H9 (cell line): Measurements from ENCODE around the gene IQSEC1. TPM values are rescaled to one million over a fixed set of nuclear protein-coding genes. Genes with fewer than 3 reads are reported as not detected.

Source experiments
- DNase-seq: peaks from one replicate; pipeline ENCODE4 v3.0.0-alpha.2; 2017
- H2AFZ ChIP-seq: one replicate; pipeline ENCODE4 v1.6.1; 2013; ENCODE audit warnings: mild to moderate bottlenecking, low read length, control low read depth, moderate library complexity
- H2AK5ac ChIP-seq: 2 replicates; pipeline ENCODE4 v1.6.1; 2013; ENCODE audit warnings: low read length, control low read depth, mixed read lengths; ENCODE audit not compliant: insufficient read length
- H2BK120ac ChIP-seq: one replicate; pipeline ENCODE4 v1.6.1; 2013; ENCODE audit warnings: low read depth, mild to moderate bottlenecking, low read length, control low read depth, inconsistent platforms; ENCODE audit not compliant: poor library complexity, severe bottlenecking
- H2BK12ac ChIP-seq: 2 replicates; pipeline ENCODE4 v1.6.1; 2013; ENCODE audit warnings: low read length, control low read depth, mixed read lengths, low read depth; ENCODE audit not compliant: insufficient read length
- H2BK15ac ChIP-seq: 2 replicates; pipeline ENCODE4 v1.6.1; 2013; ENCODE audit warnings: low read depth, low read length, control low read depth
- H2BK20ac ChIP-seq: one replicate; pipeline ENCODE4 v1.6.1; 2013; ENCODE audit warnings: low read depth, mild to moderate bottlenecking, low read length, control low read depth, inconsistent platforms; ENCODE audit not compliant: poor library complexity, severe bottlenecking
- H2BK5ac ChIP-seq: 2 replicates; pipeline ENCODE4 v1.6.1; 2013; ENCODE audit warnings: low read length, control low read depth, mixed read lengths; ENCODE audit not compliant: insufficient read length
- H3K14ac ChIP-seq: 2 replicates; pipeline ENCODE4 v1.6.1; 2013; ENCODE audit warnings: low read length, control low read depth; ENCODE audit not compliant: insufficient read depth
- H3K18ac ChIP-seq: 2 replicates; pipeline ENCODE4 v1.6.1; 2013; ENCODE audit warnings: low read depth, mild to moderate bottlenecking, mixed read lengths, low read length, control low read depth; ENCODE audit not compliant: insufficient read length
- H3K23ac ChIP-seq: 2 replicates; pipeline ENCODE4 v1.6.1; 2013; ENCODE audit warnings: low read length, control low read depth, mixed read lengths, low read depth; ENCODE audit not compliant: insufficient read length
- H3K23me2 ChIP-seq: 2 replicates; pipeline ENCODE4 v1.6.1; 2013; ENCODE audit warnings: low read depth, mild to moderate bottlenecking, mixed read lengths, low read length, control low read depth; ENCODE audit not compliant: insufficient read length, poor library complexity, severe bottlenecking
- H3K27ac ChIP-seq: 2 replicates; pipeline ENCODE4 v1.5.1; 2013; ENCODE audit warnings: low read length, control low read depth, mixed read lengths, low read depth; ENCODE audit not compliant: insufficient read length
- H3K27me3 ChIP-seq: 2 replicates; pipeline ENCODE4 v1.6.1; 2013; ENCODE audit warnings: low read length, control low read depth, inconsistent platforms; ENCODE audit not compliant: insufficient read depth
- H3K4ac ChIP-seq: 2 replicates; pipeline ENCODE4 v1.6.1; 2013; ENCODE audit warnings: low read depth, mild to moderate bottlenecking, control low read depth, inconsistent platforms, low read length, moderate library complexity
- H3K4me1 ChIP-seq: 2 replicates; pipeline ENCODE4 v1.6.1; 2013; ENCODE audit warnings: low read length, control low read depth, inconsistent platforms; ENCODE audit not compliant: insufficient read depth
- H3K4me2 ChIP-seq: 2 replicates; pipeline ENCODE4 v1.6.1; 2013; ENCODE audit warnings: low read length, control low read depth, mixed read lengths; ENCODE audit not compliant: insufficient read length, insufficient read depth
- H3K56ac ChIP-seq: 2 replicates; pipeline ENCODE4 v1.6.1; 2013; ENCODE audit warnings: low read depth, mild to moderate bottlenecking, mixed read lengths, low read length, control low read depth; ENCODE audit not compliant: insufficient read length
- H3K79me1 ChIP-seq: 2 replicates; pipeline ENCODE4 v1.6.1; 2013; ENCODE audit warnings: low read depth, mild to moderate bottlenecking, moderate library complexity, low read length, control low read depth, inconsistent platforms; ENCODE audit not compliant: insufficient read depth, poor library complexity, severe bottlenecking
- H3K79me2 ChIP-seq: 2 replicates; pipeline ENCODE4 v1.6.1; 2013; ENCODE audit warnings: low read length, control low read depth, inconsistent platforms; ENCODE audit not compliant: insufficient read depth
- H3K9ac ChIP-seq: 2 replicates; pipeline ENCODE4 v1.6.1; 2013; ENCODE audit warnings: low read length, control low read depth, mixed read lengths; ENCODE audit not compliant: insufficient read length; ENCODE audit errors: extremely low read depth
- H3K9me3 ChIP-seq: one replicate; pipeline ENCODE4 v1.6.1; 2013; ENCODE audit warnings: low read depth, low read length, inconsistent platforms; ENCODE audit not compliant: control insufficient read depth
- H3T11ph ChIP-seq: one replicate; pipeline ENCODE4 v1.6.1; 2013; ENCODE audit warnings: mild to moderate bottlenecking, low read length, control low read depth, inconsistent platforms
- H4K20me1 ChIP-seq: one replicate; pipeline ENCODE4 v1.6.1; 2013; ENCODE audit not compliant: control insufficient read depth, insufficient read length, insufficient read depth
- H4K5ac ChIP-seq: 2 replicates; pipeline ENCODE4 v1.6.1; 2013; ENCODE audit warnings: low read depth, mild to moderate bottlenecking, mixed read lengths, low read length, control low read depth; ENCODE audit not compliant: insufficient read length
- H4K8ac ChIP-seq: replicated peaks from 2 replicates; pipeline ENCODE4 v1.6.1; 2013; ENCODE audit warnings: low read length, control low read depth, mixed read lengths, low read depth; ENCODE audit not compliant: insufficient read length
- H4K91ac ChIP-seq: 2 replicates; pipeline ENCODE4 v1.6.1; 2013; ENCODE audit warnings: low read depth, mild to moderate bottlenecking, moderate library complexity, mixed read lengths, low read length, control low read depth; ENCODE audit not compliant: insufficient read length
- H3K27ac Mint-ChIP-seq, 3 experiments: 2 replicates in 2 of 3; 3 replicates in 1 of 3; pipeline ENCODE4 v1.8.0; 2020 to 2021; ENCODE audit warnings: mixed read lengths in 3 of 3, mild to moderate bottlenecking in 1 of 3, moderate library complexity in 1 of 3
- H3K27me3 Mint-ChIP-seq: 2 replicates; pipeline ENCODE4 v1.8.0; 2021; ENCODE audit warnings: low read depth, mild to moderate bottlenecking, moderate library complexity, mixed read lengths
- H3K36me3 Mint-ChIP-seq, 3 experiments: 2 replicates in 2 of 3; 3 replicates in 1 of 3; pipeline ENCODE4 v1.8.0; 2020 to 2021; ENCODE audit warnings: low read depth in 3 of 3, mixed read lengths in 3 of 3; ENCODE audit not compliant: insufficient read depth in 1 of 3
- H3K4me1 Mint-ChIP-seq, 2 experiments: 2 replicates each; pipeline ENCODE4 v1.8.0; 2020; ENCODE audit warnings: mixed read lengths in 2 of 2
- H3K4me3 Mint-ChIP-seq, 2 experiments: 2 replicates in 1 of 2; 3 replicates in 1 of 2; pipeline ENCODE4 v1.8.0; 2020 to 2021; ENCODE audit warnings: mild to moderate bottlenecking in 2 of 2, mixed read lengths in 2 of 2, moderate library complexity in 1 of 2
- H3K9me3 Mint-ChIP-seq, 2 experiments: 2 replicates in 1 of 2; 3 replicates in 1 of 2; pipeline ENCODE4 v1.8.0; 2020; ENCODE audit warnings: mild to moderate bottlenecking in 2 of 2, mixed read lengths in 2 of 2, moderate library complexity in 1 of 2
- WGBS: extraction: QIAGEN DNeasy Blood & Tissue Kit; methylation state at CpG from one replicate; pipeline ENCODE4 v1.1.7; 2013; ENCODE audit warnings: missing lambda C conversion rate, low lambda C conversion rate, mixed read lengths; ENCODE audit not compliant: insufficient read length; ENCODE audit errors: extremely low coverage; 5-methylcytosine and 5-hydroxymethylcytosine counted together
- total RNA-seq: library from RNA; stranded (reverse); gene quantifications from 2 replicates; pipeline ENCODE4 v1.2.1, GENCODE V29; 2021
- TF ChIP-seq, protein P1 (sequence below): fragments of 200-600 bp; sonication (generic); conservative IDR thresholded peaks from 3 replicates; pipeline ENCODE4 v1.8.0; 2021; ENCODE audit warnings: antibody characterized with exemption, mild to moderate bottlenecking

IQSEC1 gene
- total RNA-seq, 1 experiment from 2014 or later, result 19.1 TPM

- no peak overlapping the region for H3K4me2 ChIP-seq
- H4K5ac ChIP-seq, result no peak overlapping the region
- no peaks in the 10 kb centered on the region for H4K20me1 ChIP-seq
- H3K18ac ChIP-seq, result no peak overlapping the region
- H2BK12ac ChIP-seq, result no peak overlapping the region
- no peak overlapping the region for H3K4me3 Mint-ChIP-seq
- no peaks in the 10 kb centered on the region for H3K4me1 ChIP-seq
- no peaks in the 10 kb centered on the region for H3K79me2 ChIP-seq
- H2BK120ac ChIP-seq, result no peak overlapping the region
- no peak overlapping the region for H2BK5ac ChIP-seq
- no peak overlapping the region for H3K9ac ChIP-seq
- no peaks in the 10 kb centered on the region for H3K36me3 Mint-ChIP-seq
- H3K27me3 Mint-ChIP-seq, result no peaks in the 10 kb centered on the region; the same call in 1 of the 2 replicates
- no peak overlapping the region for H4K91ac ChIP-seq
- TF ChIP-seq, protein P1, sequence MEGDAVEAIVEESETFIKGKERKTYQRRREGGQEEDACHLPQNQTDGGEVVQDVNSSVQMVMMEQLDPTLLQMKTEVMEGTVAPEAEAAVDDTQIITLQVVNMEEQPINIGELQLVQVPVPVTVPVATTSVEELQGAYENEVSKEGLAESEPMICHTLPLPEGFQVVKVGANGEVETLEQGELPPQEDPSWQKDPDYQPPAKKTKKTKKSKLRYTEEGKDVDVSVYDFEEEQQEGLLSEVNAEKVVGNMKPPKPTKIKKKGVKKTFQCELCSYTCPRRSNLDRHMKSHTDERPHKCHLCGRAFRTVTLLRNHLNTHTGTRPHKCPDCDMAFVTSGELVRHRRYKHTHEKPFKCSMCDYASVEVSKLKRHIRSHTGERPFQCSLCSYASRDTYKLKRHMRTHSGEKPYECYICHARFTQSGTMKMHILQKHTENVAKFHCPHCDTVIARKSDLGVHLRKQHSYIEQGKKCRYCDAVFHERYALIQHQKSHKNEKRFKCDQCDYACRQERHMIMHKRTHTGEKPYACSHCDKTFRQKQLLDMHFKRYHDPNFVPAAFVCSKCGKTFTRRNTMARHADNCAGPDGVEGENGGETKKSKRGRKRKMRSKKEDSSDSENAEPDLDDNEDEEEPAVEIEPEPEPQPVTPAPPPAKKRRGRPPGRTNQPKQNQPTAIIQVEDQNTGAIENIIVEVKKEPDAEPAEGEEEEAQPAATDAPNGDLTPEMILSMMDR, result no peak
- H2BK20ac ChIP-seq, result no peak overlapping the region
- H3K9me3 ChIP-seq, result no peaks in the 10 kb centered on the region
- no peak overlapping the region for H4K8ac ChIP-seq
- no peak overlapping the region for H2AK5ac ChIP-seq
- H3K9me3 Mint-ChIP-seq, result no peaks in the 10 kb centered on the region; a peak in 1 of 5 replicates
- H3K27me3 ChIP-seq, result no peaks in the 10 kb centered on the region
- H3K23ac ChIP-seq, result no peak overlapping the region
- H3K27ac Mint-ChIP-seq, result peak overlapping the region in 1 of 3 experiments; percentile 79; a peak in 1 of 7 replicates
- no peak overlapping the region for H3K56ac ChIP-seq
- H3K4me1 Mint-ChIP-seq, result peaks cover 18 to 22% of the 10 kb centered on the region in 2 experiments
- no peak overlapping the region for H3T11ph ChIP-seq
- H3K27ac ChIP-seq, result no peak overlapping the region
- DNase-seq, result no peak
- H3K14ac ChIP-seq, result no peak overlapping the region
- no peaks in the 10 kb centered on the region for H3K79me1 ChIP-seq
- no peaks in the 10 kb centered on the region for H3K23me2 ChIP-seq
- no peak overlapping the region for H3K4ac ChIP-seq
- no peak overlapping the region for H2AFZ ChIP-seq
- no peak overlapping the region for H2BK15ac ChIP-seq
- no CpG with 5 or more reads among the region's 6 CpGs for WGBS
These were observed 23.8 kb downstream of the IQSEC1 start for GRCh38 chr3:13049400-13049799.
